A549 (cell line): ENCODE measurements around the gene MAGI1.

ENCODE experiments used
- CBX2 ChIP-seq: fragments of 200-600 bp; sonication (generic); IDR thresholded peaks from 2 replicates; pipeline ENCODE4 v1.6.1; 2016; ENCODE audit warnings: low read depth, mild to moderate bottlenecking, borderline replicate concordance
- CTCF ChIP-seq: fragments of >200 bp; sonication (Bioruptor Twin); formaldehyde crosslinking; IDR thresholded peaks from 3 replicates; pipeline ENCODE4 v1.5.1; 2016
- ELK1 ChIP-seq: fragments of 150-350 bp; IDR thresholded peaks from 2 replicates; pipeline ENCODE4 v1.6.1; 2014; ENCODE audit warnings: low read depth, mild to moderate bottlenecking, low read length
- HDAC2 ChIP-seq: fragments of 200-600 bp; sonication (generic); IDR thresholded peaks from 2 replicates; pipeline ENCODE4 v1.6.1; 2016
- KDM1A ChIP-seq: fragments of 200-600 bp; sonication (generic); IDR thresholded peaks from 2 replicates; pipeline ENCODE4 v1.6.1; 2016; ENCODE audit warnings: low read depth, mild to moderate bottlenecking
- MAFK ChIP-seq: fragments of 450-650 bp; IDR thresholded peaks from 2 replicates; pipeline ENCODE4 v1.6.1; 2014; ENCODE audit not compliant: partially characterized antibody
- MAX ChIP-seq: IDR thresholded peaks from 2 replicates; pipeline ENCODE4 v1.6.1; 2012
- POLR2A ChIP-seq: IDR thresholded peaks from 2 replicates; pipeline ENCODE4 v1.6.1; 2012; ENCODE audit warnings: mild to moderate bottlenecking, low read length
- RARB ChIP-seq: fragments of 250-450 bp; sonication (Bioruptor Pico); IDR thresholded peaks from 2 replicates; pipeline ENCODE4 v1.8.0; 2021; ENCODE audit warnings: mild to moderate bottlenecking, moderate library complexity
- SMC3 ChIP-seq: fragments of >200 bp; sonication (Bioruptor Twin); formaldehyde crosslinking; IDR thresholded peaks from 3 replicates; pipeline ENCODE4 v1.6.1; 2018; ENCODE audit warnings: inconsistent platforms
- ZFP36 ChIP-seq: fragments of 450-650 bp; IDR thresholded peaks from 2 replicates; pipeline ENCODE4 v1.6.1; 2014; ENCODE audit warnings: borderline replicate concordance; ENCODE audit not compliant: partially characterized antibody

- TF ChIP-seq MAFK (no peak), CTCF (no peak), CBX2 (no peak), RARB (CRISPR knock-in tag) (no peak), POLR2A (no peak), MAX (no peak), SMC3 (no peak), ELK1 (no peak), KDM1A (no peak), HDAC2 (no peak), ZFP36 (no peak)
Measured at GRCh38 chr3:65996589-65996988, 42.1 kb downstream of the MAGI1 start.
